WTC11 (cell line): ENCODE measurements around the gene FGF22. TPM values are rescaled to one million over a fixed set of nuclear protein-coding genes. Genes with fewer than 3 reads are reported as not detected.

ENCODE experiments used
- ARID4B ChIP-seq: sonication (generic); formaldehyde crosslinking; IDR thresholded peaks from 2 replicates; pipeline ENCODE4 v1.8.0; 2023; ENCODE audit warnings: missing genetic modification reagents, mild to moderate bottlenecking, borderline replicate concordance
- FOXP1 ChIP-seq: sonication (generic); formaldehyde crosslinking; IDR thresholded peaks from 2 replicates; pipeline ENCODE4 v1.8.0; 2022; ENCODE audit warnings: missing genetic modification reagents, mild to moderate bottlenecking, moderate library complexity, borderline replicate concordance
- GRHL2 ChIP-seq: fragments of 250-450 bp; sonication (Bioruptor Pico); IDR thresholded peaks from 2 replicates; pipeline ENCODE4 v1.8.0; 2022; ENCODE audit warnings: mild to moderate bottlenecking, moderate library complexity; ENCODE audit not compliant: insufficient replicate concordance, severe bottlenecking
- GTF2I ChIP-seq: fragments of 250-450 bp; sonication (Bioruptor Pico); conservative IDR thresholded peaks from 2 replicates; pipeline ENCODE4 v1.4.0; 2021; ENCODE audit warnings: mild to moderate bottlenecking
- MLX ChIP-seq: sonication (generic); formaldehyde crosslinking; IDR thresholded peaks from 2 replicates; pipeline ENCODE4 v1.8.1; 2023; ENCODE audit warnings: mild to moderate bottlenecking, missing genetic modification reagents, moderate library complexity
- MXD4 ChIP-seq: fragments of 250-450 bp; sonication (Bioruptor Pico); IDR thresholded peaks from 2 replicates; pipeline ENCODE4 v1.8.0; 2021; ENCODE audit warnings: mild to moderate bottlenecking, moderate library complexity, borderline replicate concordance
- PRDM15 ChIP-seq: sonication (generic); formaldehyde crosslinking; IDR thresholded peaks from 2 replicates; pipeline ENCODE4 v1.8.0; 2022; ENCODE audit warnings: missing genetic modification reagents
- STAT6 ChIP-seq: sonication (generic); formaldehyde crosslinking; conservative IDR thresholded peaks from 2 replicates; pipeline ENCODE4 v1.8.1; 2023; ENCODE audit warnings: mild to moderate bottlenecking, low read depth, missing genetic modification reagents, moderate library complexity
- TCF7 ChIP-seq: sonication (generic); formaldehyde crosslinking; IDR thresholded peaks from 2 replicates; pipeline ENCODE4 v1.8.0; 2022; ENCODE audit warnings: mild to moderate bottlenecking, low read depth, missing genetic modification reagents, moderate library complexity
- TEAD4 ChIP-seq: sonication (generic); formaldehyde crosslinking; IDR thresholded peaks from 2 replicates; pipeline ENCODE4 v1.8.0; 2022; ENCODE audit warnings: mild to moderate bottlenecking, missing genetic modification reagents
- USF2 ChIP-seq: sonication (generic); formaldehyde crosslinking; IDR thresholded peaks from 2 replicates; pipeline ENCODE4 v1.8.1; 2023; ENCODE audit warnings: mild to moderate bottlenecking, missing genetic modification reagents, moderate library complexity
- ZNF232 ChIP-seq: sonication (generic); formaldehyde crosslinking; IDR thresholded peaks from 2 replicates; pipeline ENCODE4 v1.8.0; 2022; ENCODE audit warnings: mild to moderate bottlenecking, missing genetic modification reagents
- ZSCAN18 ChIP-seq: fragments of 250-450 bp; sonication (Bioruptor Pico); IDR thresholded peaks from 2 replicates; pipeline ENCODE4 v2.1.2; 2022; ENCODE audit warnings: mild to moderate bottlenecking, moderate library complexity
- total RNA-seq: library from RNA; stranded (reverse); gene quantifications from 3 replicates; pipeline ENCODE4 v1.2.3, GENCODE V29; 2021

The FGF22 gene
- total RNA-seq, 1 experiment from 2014 or later: 1.6 TPM

- no peak for TF ChIP-seq TCF7
- TF ChIP-seq ZNF232: no peak
- TF ChIP-seq GTF2I (CRISPR knock-in tag): no peak
- TF ChIP-seq ARID4B (CRISPR knock-in tag): no peak
- no peak for TF ChIP-seq FOXP1 (CRISPR knock-in tag)
- no peak for TF ChIP-seq TEAD4 (CRISPR knock-in tag)
- no peak for TF ChIP-seq STAT6 (CRISPR knock-in tag)
- no peak for TF ChIP-seq MXD4 (CRISPR knock-in tag)
- TF ChIP-seq GRHL2 (CRISPR knock-in tag): no peak
- no peak for TF ChIP-seq USF2 (CRISPR knock-in tag)
- no peak for TF ChIP-seq PRDM15 (CRISPR knock-in tag)
- TF ChIP-seq MLX (CRISPR knock-in tag): no peak
- no peak for TF ChIP-seq ZSCAN18 (CRISPR knock-in tag)
Observed at GRCh38 chr19:663682-664117, 24.0 kb downstream of the FGF22 start (continued).
